Parathyroid adenoma (tissue), 2 donors: Measurements from ENCODE around the gene AP3B2.

Experiments used
- H2AFZ ChIP-seq: fragments of 300-600 bp; sonication (generic); one replicate; pipeline ENCODE4 v1.7.0; 2017; ENCODE audit warnings: antibody characterized with exemption, mild to moderate bottlenecking
- H3K27ac ChIP-seq: fragments of 300-600 bp; sonication (generic); one replicate; pipeline ENCODE4 v1.7.0; 2017
- H3K27me3 ChIP-seq: fragments of 300-600 bp; sonication (generic); one replicate; pipeline ENCODE4 v1.7.0; 2017; ENCODE audit warnings: low read length; ENCODE audit not compliant: control insufficient read depth, insufficient read depth
- H3K36me3 ChIP-seq: fragments of 300-600 bp; sonication (generic); one replicate; pipeline ENCODE4 v1.7.0; 2017; ENCODE audit warnings: low read length; ENCODE audit not compliant: control insufficient read depth, insufficient read depth
- H3K4me1 ChIP-seq: fragments of 300-600 bp; sonication (generic); one replicate; pipeline ENCODE4 v1.7.0; 2017; ENCODE audit warnings: control low read depth
- H3K4me2 ChIP-seq: fragments of 300-600 bp; sonication (generic); one replicate; pipeline ENCODE4 v1.7.0; 2017; ENCODE audit warnings: low read length
- H3K4me3 ChIP-seq: fragments of 300-600 bp; sonication (generic); one replicate; pipeline ENCODE4 v1.7.0; 2017; ENCODE audit warnings: low read depth, low read length
- H3K79me2 ChIP-seq: fragments of 300-600 bp; sonication (generic); one replicate; pipeline ENCODE4 v1.7.0; 2017; ENCODE audit warnings: control low read depth
- H3K9ac ChIP-seq: fragments of 300-600 bp; sonication (generic); one replicate; pipeline ENCODE4 v1.7.0; 2017; ENCODE audit warnings: mild to moderate bottlenecking
- H3K9me3 ChIP-seq: fragments of 300-600 bp; sonication (generic); one replicate; pipeline ENCODE4 v1.7.0; 2017; ENCODE audit warnings: low read length; ENCODE audit not compliant: control insufficient read depth
- CTCF ChIP-seq: fragments of 300-600 bp; sonication (generic); IDR thresholded peaks from one replicate; pipeline ENCODE4 v1.7.0; 2017; ENCODE audit warnings: antibody characterized with exemption, mild to moderate bottlenecking
- donor health status: primary hyperparathyroidism.

Gene AP3B2

GRCh38 chr15:82748315-82748714 is 38.6 kb upstream of the AP3B2 start:
- Histone ChIP-seq H3K4me1 (no peaks in the 10 kb centered on the region), H2AFZ (no peak overlapping the region), H3K4me3 (no peak overlapping the region), H3K4me2 (no peak overlapping the region), H3K9ac (no peak overlapping the region), H3K9me3 (no peaks in the 10 kb centered on the region), H3K27ac (no peak overlapping the region), H3K27me3 (no peaks in the 10 kb centered on the region), H3K79me2 (peaks cover 5% of the 10 kb centered on the region), H3K36me3 (no peaks in the 10 kb centered on the region)
- TF ChIP-seq CTCF, result no peak

- H3K9ac ChIP-seq, result no peak overlapping the region
- H3K9me3 ChIP-seq, result no peaks in the 10 kb centered on the region
- H3K4me3 ChIP-seq, result no peak overlapping the region
- H3K27ac ChIP-seq, result no peak overlapping the region
- no peaks in the 10 kb centered on the region for H3K79me2 ChIP-seq
- no peak overlapping the region for H2AFZ ChIP-seq
- no peaks in the 10 kb centered on the region for H3K27me3 ChIP-seq
- no peak for TF ChIP-seq CTCF
- H3K36me3 ChIP-seq, result no peaks in the 10 kb centered on the region
- H3K4me1 ChIP-seq, result no peaks in the 10 kb centered on the region
- H3K4me2 ChIP-seq, result no peak overlapping the region
Measured at GRCh38 chr15:82743810-82744209, 34.1 kb upstream of the AP3B2 start.

GRCh38 chr15:82742134-82742533 is 32.5 kb upstream of the AP3B2 start:
- TF ChIP-seq CTCF, result no peak
- Histone ChIP-seq H3K36me3 (no peaks in the 10 kb centered on the region), H2AFZ (no peak overlapping the region), H3K27me3 (no peaks in the 10 kb centered on the region), H3K27ac (no peak overlapping the region), H3K79me2 (no peaks in the 10 kb centered on the region), H3K4me3 (no peak overlapping the region), H3K9me3 (no peaks in the 10 kb centered on the region), H3K4me2 (no peak overlapping the region), H3K4me1 (no peaks in the 10 kb centered on the region), H3K9ac (no peak overlapping the region)

- Histone ChIP-seq H3K9ac (no peak overlapping the region), H3K27ac (no peak overlapping the region), H3K4me1 (no peaks in the 10 kb centered on the region), H3K36me3 (no peaks in the 10 kb centered on the region), H3K9me3 (no peaks in the 10 kb centered on the region), H3K4me3 (no peak overlapping the region), H3K27me3 (no peaks in the 10 kb centered on the region), H2AFZ (no peak overlapping the region), H3K4me2 (no peak overlapping the region), H3K79me2 (no peaks in the 10 kb centered on the region)
- TF ChIP-seq CTCF, result no peak
Measured at GRCh38 chr15:82739086-82739485, 29.4 kb upstream of the AP3B2 start.

- Histone ChIP-seq H3K36me3 (no peaks in the 10 kb centered on the region), H3K9ac (no peak overlapping the region), H3K27me3 (no peaks in the 10 kb centered on the region), H3K4me1 (no peaks in the 10 kb centered on the region), H3K4me2 (no peak overlapping the region), H3K27ac (no peak overlapping the region), H2AFZ (no peak overlapping the region), H3K79me2 (no peaks in the 10 kb centered on the region), H3K9me3 (no peaks in the 10 kb centered on the region), H3K4me3 (no peak overlapping the region)
- TF ChIP-seq CTCF, result no peak
Measured at GRCh38 chr15:82737975-82738374, 28.3 kb upstream of the AP3B2 start.
